GM12875 (cell line): ENCODE results near the gene BMP8A.

Experiments used
- H3K4me3 ChIP-seq: one replicate; pipeline ENCODE4 v1.5.1; 2011; ENCODE audit warnings: low read depth, low read length, control low read depth
- CTCF ChIP-seq: IDR thresholded peaks from 2 replicates; pipeline ENCODE4 v1.5.1; 2011; ENCODE audit warnings: low read depth, mild to moderate bottlenecking, control low read depth, inconsistent platforms, low read length, moderate library complexity, borderline replicate concordance; ENCODE audit not compliant: insufficient read depth

Gene BMP8A

GRCh38 chr1:39563669-39564068 is 72.2 kb downstream of the BMP8A start:
- TF ChIP-seq CTCF: no peak
- H3K4me3 ChIP-seq: no peak overlapping the region

- H3K4me3 ChIP-seq: no peak overlapping the region
- no peak for TF ChIP-seq CTCF
Measured at GRCh38 chr1:39564340-39564739, 72.9 kb downstream of the BMP8A start.

DNA sequence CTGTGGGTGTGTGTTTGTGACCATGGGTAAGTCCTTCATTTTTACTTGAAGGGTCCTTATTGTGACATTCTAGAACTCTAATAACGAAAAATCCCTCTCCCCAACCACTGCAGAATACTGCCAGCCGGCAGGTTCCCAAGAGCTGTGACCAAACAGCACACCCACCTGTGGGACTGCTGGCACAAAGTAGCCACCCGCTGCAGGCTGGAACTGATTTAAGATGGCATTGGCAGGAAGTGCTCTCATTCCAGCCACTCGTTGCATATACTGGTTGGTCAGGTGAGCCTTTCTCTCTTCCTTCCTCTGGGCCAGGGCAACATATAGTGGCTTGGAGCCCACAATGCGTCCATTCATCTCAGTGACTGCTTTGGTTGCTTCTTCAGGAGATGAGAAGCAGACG is 73.5 kb downstream of the BMP8A start:
- TF ChIP-seq CTCF: no peak
- no peak overlapping the region for H3K4me3 ChIP-seq

- H3K4me3 ChIP-seq: no peak overlapping the region
- no peak for TF ChIP-seq CTCF
Measured at GRCh38 chr1:39566441-39567137, 75.2 kb downstream of the BMP8A start.

DNA sequence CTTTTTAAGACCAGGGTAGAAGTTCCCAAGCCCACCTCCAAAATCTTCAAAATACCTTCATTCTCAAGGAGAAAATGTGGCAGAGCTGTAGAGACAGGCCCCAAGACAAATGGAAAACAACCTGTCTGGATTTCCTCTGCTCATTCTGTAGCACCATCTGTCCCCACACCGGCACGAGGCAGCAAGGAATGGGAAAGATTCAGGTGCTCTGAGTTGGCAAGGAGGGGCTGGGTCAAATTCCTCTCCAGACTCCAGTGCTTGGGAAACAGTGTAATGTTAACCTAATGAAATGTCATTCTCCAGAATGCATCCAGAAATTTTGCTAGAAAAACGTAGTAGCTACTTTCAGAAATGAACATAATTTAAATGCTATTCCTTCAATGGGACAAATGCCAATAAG is 75.9 kb downstream of the BMP8A start:
- TF ChIP-seq CTCF: no peak
- H3K4me3 ChIP-seq: no peak overlapping the region

GRCh38 chr1:39568208-39568607 is 76.8 kb downstream of the BMP8A start:
- no peak overlapping the region for H3K4me3 ChIP-seq
- no peak for TF ChIP-seq CTCF

DNA sequence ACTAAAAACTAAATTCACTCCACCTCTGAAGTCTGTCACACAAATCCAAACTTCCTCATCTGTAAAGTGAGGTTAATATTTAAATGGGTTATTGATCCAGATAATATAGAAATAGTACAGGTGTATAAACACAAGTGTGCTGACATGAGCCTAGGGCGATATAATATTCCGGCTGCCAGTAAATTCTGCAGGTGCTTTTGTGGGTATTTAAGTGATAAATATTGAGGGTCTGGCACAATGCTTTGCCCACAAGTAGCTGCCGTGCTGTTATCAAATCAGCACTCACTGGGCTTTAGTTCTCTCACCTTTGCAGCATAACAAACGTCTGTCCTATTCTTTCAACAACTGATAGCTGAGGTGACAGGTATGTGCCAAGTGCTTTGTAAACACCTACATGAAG is 77.6 kb downstream of the BMP8A start:
- TF ChIP-seq CTCF: no peak

More for the DNA sequence above, 77.6 kb downstream of the BMP8A start:
- no peak overlapping the region for H3K4me3 ChIP-seq
